HG03460 (cell line): ENCODE results near the gene OR4C11.

Experiments
- ATAC-seq: cut with Tn5 transposase; IDR thresholded peaks from one replicate; pipeline ENCODE4 v1.9.1; 2021; ENCODE audit not compliant: unreplicated experiment

Gene OR4C11, protein sequence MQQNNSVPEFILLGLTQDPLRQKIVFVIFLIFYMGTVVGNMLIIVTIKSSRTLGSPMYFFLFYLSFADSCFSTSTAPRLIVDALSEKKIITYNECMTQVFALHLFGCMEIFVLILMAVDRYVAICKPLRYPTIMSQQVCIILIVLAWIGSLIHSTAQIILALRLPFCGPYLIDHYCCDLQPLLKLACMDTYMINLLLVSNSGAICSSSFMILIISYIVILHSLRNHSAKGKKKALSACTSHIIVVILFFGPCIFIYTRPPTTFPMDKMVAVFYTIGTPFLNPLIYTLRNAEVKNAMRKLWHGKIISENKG

DNA sequence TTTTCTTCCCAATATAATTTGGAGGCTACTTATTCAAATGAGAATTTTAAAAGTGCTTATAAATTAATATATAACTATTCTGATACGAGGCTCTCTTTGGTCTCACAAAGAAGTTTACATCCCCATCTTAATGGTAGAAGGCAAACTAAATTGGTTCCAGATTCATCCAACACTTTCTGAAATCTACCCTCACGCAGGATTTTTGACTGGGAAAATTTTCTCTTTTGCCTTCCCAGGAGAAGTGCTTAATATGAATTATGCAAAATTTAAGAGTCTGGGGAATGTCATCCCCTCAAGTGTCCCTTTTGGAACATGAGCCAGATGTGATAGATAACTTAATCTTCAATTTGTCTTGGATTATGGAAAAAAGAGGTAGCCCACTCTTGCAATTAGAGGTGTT, at the start of gene OR4C11:
Gene OR4C11, minus strand, starts transcription at position 101 of the 400 bp plus-strand sequence. CDS start 3,272 bp downstream, outside the sequence.
- ATAC-seq: no peak

DNA sequence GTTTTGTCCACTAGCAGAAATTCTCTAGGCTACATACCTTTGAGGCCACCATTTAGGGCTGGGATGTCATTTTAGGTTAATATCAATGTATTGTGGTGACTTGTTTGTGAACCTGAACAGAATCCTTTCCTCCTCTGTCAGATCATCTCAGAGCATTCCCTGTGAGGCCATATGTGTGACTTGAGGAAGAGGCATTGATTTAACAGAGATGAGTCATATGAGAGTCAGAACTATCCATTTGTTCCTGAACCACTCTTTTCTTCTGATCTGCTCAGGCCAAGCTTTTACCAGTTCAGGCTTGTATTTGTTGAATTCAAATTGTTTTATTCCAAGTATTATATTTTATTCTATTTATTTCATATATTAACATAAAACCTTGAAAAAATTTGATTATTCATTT, 47.7 kb upstream of the OR4C11 start:
- ATAC-seq: no peak

DNA sequence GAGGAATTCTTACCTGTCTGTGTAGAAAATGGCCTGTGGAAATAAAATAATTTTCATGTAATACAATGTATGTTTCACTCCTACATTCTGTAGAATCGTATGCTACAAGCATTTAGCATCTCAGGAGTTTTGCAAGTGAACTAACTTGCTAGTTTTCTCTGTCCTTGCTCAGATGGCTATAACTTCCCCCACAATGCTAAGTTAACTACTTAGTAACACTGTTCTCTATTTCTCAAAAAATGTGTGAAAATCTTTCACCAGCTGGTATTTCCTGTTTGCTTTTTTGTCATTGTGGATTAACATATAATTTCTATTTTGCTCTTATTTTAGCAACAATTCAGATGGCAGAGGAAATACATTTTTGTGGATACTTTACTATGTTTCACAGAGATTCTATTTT, 45.1 kb upstream of the OR4C11 start:
- no peak for ATAC-seq

DNA sequence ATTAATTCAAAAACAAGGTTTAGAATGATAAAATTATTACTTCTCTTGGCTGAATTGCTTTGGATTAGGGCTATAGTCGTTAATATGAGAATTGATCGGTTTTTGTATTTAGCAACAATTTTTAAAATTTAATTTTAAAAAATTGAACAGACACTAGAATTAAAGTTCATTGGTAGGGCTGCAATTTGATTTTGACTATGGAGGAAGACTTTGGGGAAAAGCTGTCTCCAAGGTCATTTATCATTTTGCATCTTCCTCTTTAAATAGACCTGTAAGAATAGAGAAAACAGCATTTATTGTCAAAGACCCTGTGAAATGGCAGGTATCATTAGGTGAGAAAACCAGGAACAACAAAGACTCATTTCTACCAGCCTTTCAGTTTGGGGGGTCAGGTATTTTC, 40.6 kb upstream of the OR4C11 start, which contains the start of gene OR4S2:
Gene OR4S2, plus strand, starts transcription at position 301 of the 400 bp plus-strand sequence. CDS start 2,577 bp downstream, outside the sequence.
- no peak for ATAC-seq

DNA sequence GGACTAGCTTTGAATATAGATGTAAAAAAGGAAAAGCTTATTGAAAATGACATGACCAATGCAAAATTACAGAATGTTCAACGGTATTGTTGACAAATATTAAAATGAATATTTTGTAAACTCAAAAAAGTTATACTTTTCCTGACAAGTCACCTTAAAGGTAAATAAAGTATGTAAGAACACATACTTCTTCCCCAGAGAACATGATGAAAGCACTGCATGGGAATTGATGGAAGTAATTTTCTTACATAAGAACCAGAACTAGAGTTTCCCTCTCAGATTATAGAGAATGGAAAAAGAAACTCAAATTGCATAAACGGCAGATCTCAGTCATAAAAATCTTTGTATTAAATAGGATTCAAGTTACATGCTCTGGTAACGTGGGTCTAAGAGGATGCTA, 27.4 kb upstream of the OR4C11 start, which contains the start of gene OR4P4:
Gene OR4P4, plus strand, starts transcription at position 301 of the 400 bp plus-strand sequence.
- ATAC-seq: no peak

DNA sequence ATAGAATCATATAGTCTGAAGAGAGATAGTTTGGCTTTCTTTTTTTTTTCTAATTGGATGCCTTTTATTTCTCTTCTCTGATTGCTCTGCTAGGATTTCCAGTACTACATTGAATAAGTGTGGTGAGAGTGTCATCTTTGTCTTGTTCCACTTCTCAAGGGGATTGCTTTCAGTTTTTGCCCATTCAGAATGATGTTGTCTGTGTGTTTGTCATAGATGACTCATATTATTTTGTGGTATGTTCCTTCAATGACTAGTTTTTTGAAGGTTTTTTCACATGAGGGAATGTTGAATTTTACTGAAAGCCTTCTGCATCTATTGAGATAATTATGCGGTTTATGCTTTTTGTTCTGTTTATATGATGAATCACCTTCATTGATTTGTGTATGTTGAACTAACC, 17.1 kb upstream of the OR4C11 start:
- no peak for ATAC-seq

DNA sequence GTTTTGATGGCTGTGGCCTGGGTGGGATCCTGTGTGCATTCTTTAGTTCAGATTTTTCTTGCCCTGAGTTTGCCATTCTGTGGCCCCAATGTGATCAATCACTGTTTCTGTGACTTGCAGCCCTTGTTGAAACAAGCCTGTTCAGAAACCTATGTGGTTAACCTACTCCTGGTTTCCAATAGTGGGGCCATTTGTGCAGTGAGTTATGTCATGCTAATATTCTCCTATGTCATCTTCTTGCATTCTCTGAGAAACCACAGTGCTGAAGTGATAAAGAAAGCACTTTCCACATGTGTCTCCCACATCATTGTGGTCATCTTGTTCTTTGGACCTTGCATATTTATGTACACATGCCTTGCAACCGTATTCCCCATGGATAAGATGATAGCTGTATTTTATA, 34.9 kb downstream of the OR4C11 start:
- no peak for ATAC-seq

DNA sequence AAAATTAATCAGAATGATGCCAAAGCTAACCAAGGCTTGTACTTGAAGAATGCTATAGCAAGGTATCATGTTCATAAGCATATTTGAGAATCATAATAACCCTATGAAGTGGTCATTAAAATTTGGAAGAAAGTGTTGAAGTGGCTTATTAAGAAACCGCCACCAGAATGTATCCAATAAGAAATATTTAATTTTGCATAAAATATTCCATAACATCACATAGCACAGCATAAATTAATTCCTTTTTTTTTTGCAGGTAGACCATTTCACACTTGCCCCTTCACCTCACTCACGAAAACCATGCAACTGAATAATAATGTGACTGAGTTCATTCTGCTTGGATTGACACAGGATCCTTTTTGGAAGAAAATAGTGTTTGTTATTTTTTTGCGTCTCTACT, 35.6 kb downstream of the OR4C11 start, which contains the start of gene OR4C16:
Gene OR4C16, plus strand, starts transcription at position 301 of the 400 bp plus-strand sequence. Its CDS starts 0 bp downstream, at position 301.
- no peak for ATAC-seq

DNA sequence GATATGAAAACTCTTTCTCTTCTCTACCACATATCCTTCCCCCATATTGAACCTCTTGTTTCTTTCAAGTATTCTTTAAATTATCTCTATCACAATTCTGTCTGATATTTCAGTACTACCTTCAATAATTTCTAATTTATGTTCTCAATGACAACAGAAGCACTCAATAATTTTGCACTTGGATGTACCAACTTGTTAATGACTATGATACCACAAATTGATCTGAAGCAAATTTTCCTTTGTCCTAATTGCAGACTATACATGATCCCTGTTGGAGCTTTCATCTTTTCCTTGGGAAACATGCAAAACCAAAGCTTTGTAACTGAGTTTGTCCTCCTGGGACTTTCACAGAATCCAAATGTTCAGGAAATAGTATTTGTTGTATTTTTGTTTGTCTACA, 53.3 kb downstream of the OR4C11 start, which contains the start of gene OR4C15:
Gene OR4C15, plus strand, starts transcription at position 301 of the 400 bp plus-strand sequence. Its CDS starts 0 bp downstream, at position 301.
- ATAC-seq: no peak
